Fibroblast of peridontal ligament (primary cell): Measurements from ENCODE around the gene MMAA.
"Not testable (repeated sequence)": the region's sequence is repeated elsewhere in the genome, so short reads cannot be mapped to it uniquely, and the experiment has no call there.

Source experiments
- DNase-seq: peaks from one replicate; pipeline ENCODE4 v3.0.0-alpha.2; 2010; ENCODE audit errors: extremely low read depth

MMAA gene

GRCh38 chr4:145618932-145619638 is at the start of gene MMAA:
MMAA (plus strand) TSS chr4:145619385; CDS start chr4:145639140, 19,755 bp downstream.
- DNase-seq, result peak; percentile 87

DNA sequence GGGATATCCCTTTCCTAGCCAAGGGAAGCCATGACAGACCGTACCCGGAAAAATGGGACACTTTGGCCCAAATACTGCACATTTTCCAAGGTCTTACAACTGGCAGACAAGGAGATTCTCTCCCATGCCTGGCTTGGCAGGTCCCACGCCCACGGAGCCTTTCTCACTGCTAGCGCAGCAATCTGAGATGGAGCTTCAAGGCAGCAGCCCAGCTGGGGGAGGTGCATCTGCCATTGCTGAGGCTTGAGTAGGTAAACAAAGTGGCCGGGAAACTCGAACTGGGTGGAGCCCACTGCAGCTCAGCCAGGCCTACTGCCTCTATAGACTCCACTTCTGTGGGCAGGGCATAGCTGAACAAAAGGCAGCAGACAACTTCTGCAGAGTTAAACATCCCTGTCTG is 44.6 kb upstream of the MMAA start:
- not testable (repeated sequence) for DNase-seq

- no peak for DNase-seq
Measured at GRCh38 chr4:145580906-145581305, 38.3 kb upstream of the MMAA start.

DNA sequence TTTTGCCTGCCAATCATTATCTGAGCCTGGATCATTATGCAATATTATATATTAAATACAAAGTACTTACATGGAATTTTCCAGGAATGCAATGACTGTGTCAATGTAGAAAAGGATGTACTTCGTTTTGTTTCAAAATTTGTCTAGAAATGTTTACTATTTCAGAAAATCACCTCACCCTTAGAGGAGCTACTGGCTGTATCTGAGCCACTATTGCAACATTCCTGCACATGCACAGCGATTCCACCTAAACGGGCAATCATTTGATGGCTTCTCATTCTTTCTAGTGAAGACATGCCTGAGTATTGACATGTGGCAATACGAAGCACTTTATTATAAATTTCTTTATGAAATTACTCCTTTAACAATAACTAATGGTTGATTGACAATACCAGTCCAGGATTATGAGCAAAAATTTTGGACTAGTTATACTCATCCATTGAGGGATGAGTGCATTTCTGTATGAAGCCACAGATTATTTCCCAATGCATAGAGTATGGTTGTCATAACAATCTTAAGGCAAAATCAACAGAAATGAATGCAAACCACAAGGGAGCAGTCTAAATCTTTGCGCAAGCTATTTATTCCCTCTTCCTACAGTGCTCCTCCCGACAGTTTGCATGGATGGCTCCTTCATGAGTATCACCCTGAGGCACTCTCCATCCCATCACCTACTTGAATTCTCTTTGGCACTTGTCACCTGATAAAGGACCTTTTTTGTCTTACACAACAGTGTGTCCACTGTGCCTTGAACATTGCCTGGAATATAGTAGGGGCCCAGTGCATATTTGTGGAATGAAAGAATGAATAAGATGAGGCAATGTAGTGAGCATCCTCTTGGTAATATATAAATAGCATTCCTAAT is 35.8 kb upstream of the MMAA start:
- DNase-seq, result no peak

GRCh38 chr4:145587088-145587754 is 32.0 kb upstream of the MMAA start:
- DNase-seq, result no peak

- DNase-seq, result not testable (repeated sequence)
Measured at GRCh38 chr4:145589381-145589780, 29.8 kb upstream of the MMAA start.

- DNase-seq, result no peak
Measured at GRCh38 chr4:145589916-145590702, 29.1 kb upstream of the MMAA start.

DNA sequence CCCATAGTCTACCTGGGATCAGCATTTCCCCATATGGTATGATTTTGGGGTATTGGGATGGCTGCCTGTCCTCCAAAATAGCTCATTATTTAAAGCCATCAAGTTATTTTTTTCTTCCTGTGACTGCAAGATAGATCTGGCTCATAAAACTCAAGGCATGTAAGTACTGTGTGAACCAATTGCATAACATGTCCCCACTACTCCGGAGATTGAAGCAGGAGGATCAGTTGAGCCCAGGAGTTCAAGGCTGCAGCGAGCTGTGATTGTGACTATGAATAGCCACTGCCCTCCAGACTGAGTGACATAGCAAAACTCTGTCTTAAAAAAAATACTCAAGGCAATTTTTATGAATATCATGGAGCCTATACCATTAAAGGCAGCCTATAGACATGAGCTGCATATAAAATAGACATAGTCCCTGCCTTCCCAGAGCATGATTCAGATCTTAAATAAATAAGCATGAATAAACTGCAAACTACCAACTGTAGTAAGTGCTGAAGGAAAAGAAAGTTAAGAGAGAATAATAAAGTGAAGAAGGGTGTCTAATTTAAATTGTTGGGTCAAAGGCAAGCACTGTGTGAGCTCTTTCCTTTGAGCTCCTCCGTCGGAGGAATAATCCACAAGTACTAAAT is 16.9 kb upstream of the MMAA start:
- no peak for DNase-seq

- DNase-seq, result no peak
Measured at GRCh38 chr4:145605941-145606340, 13.2 kb upstream of the MMAA start.

GRCh38 chr4:145609481-145610427 is 9.4 kb upstream of the MMAA start:
- peak; percentile 88 for DNase-seq

DNA sequence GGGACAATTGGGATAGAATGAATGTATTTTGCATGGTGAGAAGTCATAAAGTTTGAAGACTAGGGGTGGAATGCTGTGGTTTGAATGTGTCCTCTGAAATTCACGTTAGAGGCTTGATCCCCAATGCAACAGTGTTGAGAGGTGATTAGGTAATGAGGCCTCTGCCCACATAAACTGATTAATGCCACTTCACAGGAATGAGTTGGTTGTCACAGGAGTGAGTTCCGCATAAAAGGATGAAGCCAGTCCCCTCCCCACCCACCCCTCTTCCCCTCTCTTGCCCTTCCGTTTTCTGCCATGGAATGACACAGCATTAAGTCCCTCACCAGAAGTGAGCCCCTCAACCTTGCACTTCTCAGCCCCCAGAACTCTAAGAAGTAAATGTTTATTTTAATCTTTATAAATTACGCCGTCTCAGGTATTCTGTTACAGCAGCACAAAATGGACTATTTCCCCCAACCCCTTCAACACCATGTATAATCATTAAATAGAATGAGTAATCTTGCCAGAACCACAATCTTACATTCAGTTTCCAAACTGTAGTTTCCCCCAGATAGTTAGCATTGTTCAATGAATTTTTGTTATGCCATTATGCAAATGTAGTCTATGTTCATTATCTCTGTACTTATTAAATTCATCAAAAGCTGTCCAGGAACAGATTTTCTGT is 5.5 kb upstream of the MMAA start:
- DNase-seq, result no peak

- no peak for DNase-seq
Measured at GRCh38 chr4:145614233-145614610, 5.0 kb upstream of the MMAA start.

GRCh38 chr4:145618210-145618931 is 814 bp upstream of the MMAA start:
- peak; percentile 33 for DNase-seq

GRCh38 chr4:145619639-145619996 is 433 bp downstream of the MMAA start:
- DNase-seq, result peak; percentile 76

GRCh38 chr4:145622067-145622466 is 2.9 kb downstream of the MMAA start:
- not testable (repeated sequence) for DNase-seq

- peak; percentile 60 for DNase-seq
Measured at GRCh38 chr4:145623831-145624230, 4.6 kb downstream of the MMAA start.

GRCh38 chr4:145625677-145626622 is 6.8 kb downstream of the MMAA start:
- DNase-seq, result no peak

DNA sequence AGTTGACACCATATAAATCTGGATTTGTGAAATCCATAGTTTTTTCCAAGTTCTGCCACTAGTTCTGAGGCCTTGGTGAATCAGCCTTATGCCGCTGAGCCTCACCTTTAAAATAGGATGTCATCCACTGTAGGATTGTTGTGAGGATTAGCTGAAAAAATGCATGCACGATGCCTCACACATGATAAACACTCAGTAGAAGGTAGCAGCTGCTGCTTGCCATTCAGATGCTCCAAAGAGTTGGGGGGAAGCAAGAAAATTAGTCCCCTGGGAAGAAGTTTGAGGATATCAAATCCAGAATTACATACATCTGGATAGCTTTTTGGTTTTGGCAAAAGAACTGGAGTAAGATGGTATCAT is 7.4 kb downstream of the MMAA start:
- no peak for DNase-seq
